Activated CD8-positive, alpha-beta memory T cell treated with anti-CD3 and anti-CD28 coated beads, Interleukin-2, amount 10 ng/mL, durations not matched to agents 7 days and 5 days (primary cell): ENCODE measurements around the gene STAT5A. TPM values are rescaled to one million over a fixed set of nuclear protein-coding genes. Genes with fewer than 3 reads are reported as not detected.
"Not testable (repeated sequence)": the region's sequence is repeated elsewhere in the genome, so short reads cannot be mapped to it uniquely, and the experiment has no call there.

ENCODE experiments used
- ATAC-seq: fragments of 150-1000 bp; cut with Tn5 transposase; one replicate; pipeline ENCODE4 v1.10.0; 2021; ENCODE audit warnings: moderate library complexity
- CTCF ChIA-PET: fragments of 350-600 bp; sonication (Branson Sonifier 250); formaldehyde crosslinking; loops from one replicate; lab custom pipeline; 2021; ENCODE audit warnings: antibody characterized with exemption; lab: Charles Lee
- DNase-seq: peaks from one replicate; pipeline ENCODE4 v3.0.0-alpha.2; 2020
- H3K27ac Mint-ChIP-seq: one replicate; pipeline ENCODE4 v1.8.0; 2021; ENCODE audit warnings: mild to moderate bottlenecking, mixed read lengths
- H3K27me3 Mint-ChIP-seq: one replicate; pipeline ENCODE4 v1.8.0; 2021; ENCODE audit warnings: mixed read lengths
- H3K36me3 Mint-ChIP-seq: one replicate; pipeline ENCODE4 v1.8.0; 2021; ENCODE audit warnings: mild to moderate bottlenecking, mixed read lengths
- H3K4me1 Mint-ChIP-seq: one replicate; pipeline ENCODE4 v1.8.0; 2021; ENCODE audit warnings: mixed read lengths
- H3K4me3 Mint-ChIP-seq: one replicate; pipeline ENCODE4 v1.8.0; 2021; ENCODE audit warnings: mild to moderate bottlenecking, moderate library complexity, mixed read lengths
- H3K9me3 Mint-ChIP-seq: one replicate; pipeline ENCODE4 v1.8.0; 2022; ENCODE audit warnings: low read depth, mixed read lengths
- total RNA-seq, 2 experiments: library from RNA; stranded (reverse); gene quantifications; one replicate each; pipeline ENCODE4 v1.2.3, GENCODE V29; 2021

STAT5A gene
- total RNA-seq, 2 experiments from 2014 or later = 118 to 127 TPM

GRCh38 chr17:42294469-42295398, 6.4 kb downstream of the STAT5A start:
- no peaks in the 10 kb centered on the region for H3K27me3 Mint-ChIP-seq
- DNase-seq = no peak

GRCh38 chr17:42296012-42296411, 7.7 kb downstream of the STAT5A start:
- CTCF ChIA-PET = interaction anchor here (1.1 to 2.3 kb wide), 4 partner anchors 16 to 74 kb away, joined by 3 to 6 read pairs (median 4); no protein-coding TSS in a partner anchor
- Mint-ChIP-seq H3K9me3 (no peaks in the 10 kb centered on the region), H3K4me1 (peaks cover 14% of the 10 kb centered on the region), H3K27me3 (no peaks in the 10 kb centered on the region), H3K36me3 (peaks cover 27% of the 10 kb centered on the region), H3K4me3 (no peak overlapping the region), H3K27ac (no peak overlapping the region)
- ATAC-seq (no peak), DNase-seq (no peak)

More at GRCh38 chr17:42294469-42295398, 6.4 kb downstream of the STAT5A start:
- Mint-ChIP-seq H3K27ac (peak overlapping the region; percentile 30), H3K9me3 (no peaks in the 10 kb centered on the region), H3K4me1 (peaks cover 27% of the 10 kb centered on the region), H3K4me3 (no peak overlapping the region), H3K36me3 (peaks cover 34% of the 10 kb centered on the region)
- ATAC-seq = no peak
- CTCF ChIA-PET = interaction anchor here (0.6 to 2.3 kb wide), 5 partner anchors 17 to 714 kb away, joined by 3 to 6 read pairs (median 4); no protein-coding TSS in a partner anchor

DNA sequence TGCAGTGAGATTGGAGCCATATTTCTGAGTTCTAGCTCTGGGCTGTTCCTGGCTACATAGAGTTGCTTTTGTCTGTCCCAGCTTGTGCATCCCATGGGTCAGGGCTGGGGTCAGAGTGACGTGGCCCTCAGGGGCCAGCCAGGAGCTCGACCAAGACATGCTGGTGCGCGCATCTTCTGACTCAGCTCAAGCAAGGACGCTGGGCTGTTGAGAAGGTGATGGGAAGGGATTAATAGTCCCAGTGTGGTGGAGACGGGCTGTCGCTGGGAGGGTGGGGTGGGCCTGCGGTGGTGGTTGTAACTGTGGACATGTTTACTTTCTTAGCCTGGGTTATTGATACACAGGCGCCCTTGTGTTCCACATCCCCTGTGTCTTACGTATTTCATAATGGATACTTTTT, 9.5 kb downstream of the STAT5A start:
- CTCF ChIA-PET = interaction anchor here (1.0 kb wide), 1 partner anchor 109 kb away, joined by 3 read pairs; no protein-coding TSS in a partner anchor
- peaks cover 32% of the 10 kb centered on the region for H3K36me3 Mint-ChIP-seq
- not testable (repeated sequence) for H3K4me3 Mint-ChIP-seq, H3K27me3 Mint-ChIP-seq, H3K4me1 Mint-ChIP-seq, H3K27ac Mint-ChIP-seq, ATAC-seq, DNase-seq, H3K9me3 Mint-ChIP-seq

- H3K27me3 Mint-ChIP-seq, H3K4me3 Mint-ChIP-seq, H3K27ac Mint-ChIP-seq, DNase-seq, H3K4me1 Mint-ChIP-seq, ATAC-seq, H3K9me3 Mint-ChIP-seq: not testable (repeated sequence)
- H3K36me3 Mint-ChIP-seq = peaks cover 43% of the 10 kb centered on the region
- CTCF ChIA-PET = interaction anchor here (1.3 kb wide), 1 partner anchor 104 kb away, joined by 3 read pairs; no protein-coding TSS in a partner anchor
Observed at GRCh38 chr17:42299361-42299760, 11.1 kb downstream of the STAT5A start.

DNA sequence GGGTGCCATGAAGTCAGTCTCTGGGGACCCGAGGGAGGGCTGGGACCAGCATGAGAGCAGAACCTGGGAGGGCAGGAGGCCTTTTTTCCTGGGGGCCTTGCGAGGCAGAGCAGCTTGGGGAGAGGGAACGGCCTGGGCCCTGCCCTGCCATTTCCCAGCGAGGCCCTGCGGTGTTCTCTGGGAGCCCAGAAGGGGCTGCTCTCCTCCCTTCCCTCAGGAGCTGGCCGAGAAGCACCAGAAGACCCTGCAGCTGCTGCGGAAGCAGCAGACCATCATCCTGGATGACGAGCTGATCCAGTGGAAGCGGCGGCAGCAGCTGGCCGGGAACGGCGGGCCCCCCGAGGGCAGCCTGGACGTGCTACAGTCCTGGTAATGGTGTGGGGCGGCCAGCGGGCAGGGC, 11.6 kb downstream of the STAT5A start:
- DNase-seq, H3K4me1 Mint-ChIP-seq, H3K4me3 Mint-ChIP-seq, ATAC-seq, CTCF ChIA-PET, H3K27me3 Mint-ChIP-seq, H3K27ac Mint-ChIP-seq, H3K9me3 Mint-ChIP-seq: not testable (repeated sequence)
- peaks cover 45% of the 10 kb centered on the region for H3K36me3 Mint-ChIP-seq

DNA sequence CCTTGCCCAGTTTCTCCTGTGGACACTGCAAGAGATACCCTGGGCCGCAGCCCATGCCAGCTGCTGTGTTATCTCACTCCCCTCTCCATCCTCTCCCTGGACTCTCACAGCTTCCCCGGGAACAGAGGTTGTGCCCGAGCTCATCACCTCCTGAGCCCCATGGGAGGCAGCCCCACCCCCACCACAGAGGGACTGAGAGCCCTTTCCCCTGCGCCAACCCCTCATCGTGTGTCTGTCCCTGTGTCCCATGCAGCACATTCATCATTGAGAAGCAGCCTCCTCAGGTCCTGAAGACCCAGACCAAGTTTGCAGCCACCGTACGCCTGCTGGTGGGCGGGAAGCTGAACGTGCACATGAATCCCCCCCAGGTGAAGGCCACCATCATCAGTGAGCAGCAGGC, 12.7 kb downstream of the STAT5A start:
- Mint-ChIP-seq H3K4me1 (no peaks in the 10 kb centered on the region), H3K36me3 (peaks cover 41% of the 10 kb centered on the region), H3K27ac (no peak overlapping the region), H3K9me3 (no peaks in the 10 kb centered on the region), H3K4me3 (no peak overlapping the region), H3K27me3 (no peaks in the 10 kb centered on the region)
- CTCF ChIA-PET = interaction anchor here (3.2 kb wide), 1 partner anchor 11 kb away, joined by 14 read pairs; no protein-coding TSS in a partner anchor
- ATAC-seq = no peak
- DNase-seq = no peak

- H3K27me3 Mint-ChIP-seq = no peaks in the 10 kb centered on the region
- H3K4me3 Mint-ChIP-seq = no peak overlapping the region
- no peaks in the 10 kb centered on the region for H3K9me3 Mint-ChIP-seq
- no peak overlapping the region for H3K27ac Mint-ChIP-seq
- no peaks in the 10 kb centered on the region for H3K4me1 Mint-ChIP-seq
- DNase-seq = no peak
- CTCF ChIA-PET = interaction anchor here (0.6 to 3.2 kb wide), 5 partner anchors 8 to 340 kb away, joined by 3 to 14 read pairs (median 3); partner anchors contain the start of gene STAT5A
- H3K36me3 Mint-ChIP-seq = peaks cover 46% of the 10 kb centered on the region
- no peak for ATAC-seq
Observed at GRCh38 chr17:42303694-42304093, 15.4 kb downstream of the STAT5A start.

DNA sequence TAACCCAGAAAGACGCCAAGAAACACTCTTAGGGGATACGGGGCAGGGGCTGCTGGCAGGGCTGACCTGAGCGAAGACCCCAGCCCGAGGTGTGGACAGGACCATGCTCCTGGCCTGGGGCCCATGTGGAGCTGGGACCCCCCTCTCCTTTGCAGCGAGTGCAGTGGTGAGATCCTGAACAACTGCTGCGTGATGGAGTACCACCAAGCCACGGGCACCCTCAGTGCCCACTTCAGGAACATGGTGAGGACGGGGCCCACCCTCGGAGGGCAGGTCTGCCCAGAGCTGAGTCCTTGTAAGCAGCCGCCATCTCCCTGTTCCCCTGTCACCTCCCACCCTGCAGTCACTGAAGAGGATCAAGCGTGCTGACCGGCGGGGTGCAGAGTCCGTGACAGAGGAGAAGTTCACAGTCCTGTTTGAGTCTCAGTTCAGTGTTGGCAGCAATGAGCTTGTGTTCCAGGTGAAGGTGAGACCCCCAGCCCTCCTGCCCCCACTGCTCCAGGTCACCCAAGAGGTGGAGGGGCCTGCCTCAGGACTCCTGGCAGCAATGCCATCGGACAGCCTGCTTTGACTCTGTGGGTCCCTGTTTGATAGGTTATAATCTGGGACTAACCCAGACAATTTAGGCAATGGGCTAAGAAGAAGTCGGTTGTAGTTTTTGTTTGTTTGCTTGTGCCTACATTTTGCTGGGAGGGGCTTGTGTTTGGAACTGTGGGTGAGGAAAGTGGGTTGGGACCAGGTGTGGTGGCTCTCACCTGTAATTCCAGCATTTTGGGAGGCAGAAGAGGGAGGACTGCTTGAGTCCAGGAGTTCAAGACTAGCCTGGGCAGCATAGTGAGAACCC, 16.1 kb downstream of the STAT5A start:
- no peak for DNase-seq
- CTCF ChIA-PET = interaction anchor here (1.1 to 1.3 kb wide), 2 partner anchors 16 to 100 kb away, joined by 3 read pairs; partner anchors contain the start of gene STAT5A
- H3K27me3 Mint-ChIP-seq = no peaks in the 10 kb centered on the region
- no peaks in the 10 kb centered on the region for H3K4me1 Mint-ChIP-seq
- no peak overlapping the region for H3K4me3 Mint-ChIP-seq
- no peaks in the 10 kb centered on the region for H3K9me3 Mint-ChIP-seq
- H3K36me3 Mint-ChIP-seq = peaks cover 48% of the 10 kb centered on the region
- no peak overlapping the region for H3K27ac Mint-ChIP-seq
- ATAC-seq = no peak

- not testable (repeated sequence) for DNase-seq, H3K4me1 Mint-ChIP-seq, H3K27ac Mint-ChIP-seq, ATAC-seq, H3K9me3 Mint-ChIP-seq, H3K4me3 Mint-ChIP-seq, H3K27me3 Mint-ChIP-seq
- CTCF ChIA-PET = interaction anchor here (0.9 kb wide), 1 partner anchor 17 kb away, joined by 4 read pairs; the partner anchor contains the start of gene STAT5A
- peaks cover 52% of the 10 kb centered on the region for H3K36me3 Mint-ChIP-seq
Observed at GRCh38 chr17:42305031-42305330, 16.7 kb downstream of the STAT5A start.

DNA sequence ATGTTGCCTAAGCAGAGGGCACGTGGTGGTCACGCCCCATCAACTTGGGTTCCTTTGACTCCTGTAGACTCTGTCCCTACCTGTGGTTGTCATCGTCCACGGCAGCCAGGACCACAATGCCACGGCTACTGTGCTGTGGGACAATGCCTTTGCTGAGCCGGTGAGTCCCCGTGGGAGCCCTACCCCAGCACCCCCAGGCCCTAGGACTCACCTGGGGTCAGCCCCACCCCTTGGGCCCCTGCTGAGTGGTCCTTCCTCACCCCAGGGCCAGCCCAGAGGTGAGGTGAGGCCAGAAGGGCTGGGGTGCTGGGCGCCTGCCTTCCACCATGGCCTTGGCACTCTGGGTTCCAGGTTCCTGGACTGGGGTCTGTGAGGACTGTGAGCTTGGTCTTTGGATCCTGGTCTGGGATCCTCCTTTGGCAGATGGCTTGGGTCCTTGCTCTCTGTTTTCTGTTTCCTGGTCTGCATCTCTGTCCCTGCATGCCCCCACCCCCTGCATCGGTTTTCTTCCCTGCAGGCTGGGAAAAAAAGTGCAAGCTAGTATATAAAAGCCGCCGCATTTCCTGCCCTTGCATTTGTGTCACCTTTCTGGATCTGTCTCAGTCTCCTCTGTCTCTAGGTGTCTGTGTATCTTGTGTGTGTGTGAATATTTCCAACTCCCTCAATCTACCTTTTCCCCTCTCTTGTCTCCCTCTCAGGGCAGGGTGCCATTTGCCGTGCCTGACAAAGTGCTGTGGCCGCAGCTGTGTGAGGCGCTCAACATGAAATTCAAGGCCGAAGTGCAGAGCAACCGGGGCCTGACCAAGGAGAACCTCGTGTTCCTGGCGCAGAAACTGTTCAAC, 17.5 kb downstream of the STAT5A start:
- DNase-seq (no peak), ATAC-seq (peak; percentile 10)
- Mint-ChIP-seq H3K9me3 (no peaks in the 10 kb centered on the region), H3K36me3 (peaks cover 55% of the 10 kb centered on the region), H3K27ac (peak overlapping the region; percentile 7), H3K4me1 (no peaks in the 10 kb centered on the region), H3K27me3 (no peaks in the 10 kb centered on the region), H3K4me3 (no peak overlapping the region)
- CTCF ChIA-PET = interaction anchor here (0.9 kb wide), 1 partner anchor 17 kb away, joined by 4 read pairs; the partner anchor contains the start of gene STAT5A

GRCh38 chr17:42306385-42306667, 18.0 kb downstream of the STAT5A start:
- ATAC-seq (no peak), DNase-seq (no peak)
- Mint-ChIP-seq H3K4me3 (no peak overlapping the region), H3K9me3 (no peaks in the 10 kb centered on the region), H3K27ac (no peak overlapping the region), H3K4me1 (peaks cover 1% of the 10 kb centered on the region), H3K27me3 (no peaks in the 10 kb centered on the region), H3K36me3 (peaks cover 53% of the 10 kb centered on the region)
- CTCF ChIA-PET = no interaction called here

- H3K27ac Mint-ChIP-seq = no peak overlapping the region
- ATAC-seq (no peak), DNase-seq (no peak)
- H3K9me3 Mint-ChIP-seq = no peaks in the 10 kb centered on the region
- H3K27me3 Mint-ChIP-seq = no peaks in the 10 kb centered on the region
- H3K4me3 Mint-ChIP-seq = no peak overlapping the region
- peaks cover 46% of the 10 kb centered on the region for H3K36me3 Mint-ChIP-seq
- H3K4me1 Mint-ChIP-seq = peaks cover 8% of the 10 kb centered on the region
- CTCF ChIA-PET = interaction anchor here (1.0 to 31.0 kb wide), 3 partner anchors 85 to 134 kb away, joined by 3 to 967 read pairs (median 5); partner anchors contain the start of gene STAT3
Observed at GRCh38 chr17:42307362-42307927, 19.1 kb downstream of the STAT5A start.
